ENCODE results near the gene GPHN.
"Not testable (repeated sequence)": the region's sequence is repeated elsewhere in the genome, so short reads cannot be mapped to it uniquely, and the experiment has no call there.

Gene GPHN

DNA sequence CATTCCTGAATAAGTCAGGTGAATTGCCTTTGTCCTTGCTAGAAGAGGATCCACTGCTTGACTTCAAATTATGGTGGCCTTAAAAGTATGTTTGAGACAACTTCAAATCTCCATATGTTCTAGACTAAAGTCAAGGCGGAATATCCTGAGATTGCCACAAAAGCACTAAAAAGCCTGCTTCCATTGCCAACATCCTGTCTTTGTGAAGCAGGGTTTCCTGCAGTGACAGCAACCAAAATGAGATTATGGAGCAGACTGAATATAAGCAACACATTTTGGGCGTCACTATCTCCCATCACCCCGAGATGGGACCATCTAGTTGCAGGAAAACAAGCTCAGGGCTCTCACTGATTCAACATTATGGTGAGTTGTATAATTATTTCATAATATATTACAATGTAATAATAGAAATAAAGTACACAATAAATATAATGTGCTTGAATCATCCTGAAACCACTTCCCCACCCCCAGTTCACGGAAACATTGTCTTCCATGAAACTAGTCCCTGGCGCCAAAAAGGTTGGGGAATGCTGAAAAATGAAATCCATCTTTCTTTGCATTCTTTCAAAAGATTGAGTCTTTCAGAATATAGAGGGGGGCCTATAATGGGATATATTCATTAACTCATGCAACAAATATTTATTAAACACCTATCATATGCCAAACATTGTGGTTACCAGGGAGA, 143.7 kb downstream of the GPHN start:
- DNase-seq: no peak

DNA sequence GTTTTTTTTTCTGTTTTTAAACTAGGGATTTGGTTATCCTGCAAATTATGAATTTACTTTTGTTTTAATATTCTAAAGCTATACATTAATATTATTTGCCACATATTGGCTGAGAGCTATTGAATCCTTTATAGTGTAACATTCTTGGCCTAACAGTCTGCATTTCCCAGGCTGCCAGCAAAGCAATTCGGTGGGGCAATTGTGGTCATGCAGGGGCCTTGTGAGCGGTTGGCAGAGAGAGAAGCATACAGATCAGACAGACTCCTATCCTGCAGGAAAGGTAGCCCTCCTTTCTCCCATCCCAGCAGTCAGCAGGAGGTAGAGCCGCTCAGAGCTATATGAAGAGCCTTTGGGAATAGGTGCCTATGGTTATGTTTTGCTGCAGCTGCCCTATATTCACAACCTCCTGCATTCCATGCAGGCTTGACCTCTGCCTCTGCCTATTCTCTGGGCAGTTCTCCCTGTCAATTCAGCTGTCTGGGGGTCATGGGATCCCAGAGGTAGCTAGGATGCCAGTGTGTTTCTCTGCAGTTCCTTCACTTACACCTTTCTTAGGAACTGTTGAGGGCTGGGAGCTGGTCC, 144.7 kb downstream of the GPHN start:
- peak in 10 of 58 donors; percentile 1 to 21 (median 12) for DNase-seq

DNA sequence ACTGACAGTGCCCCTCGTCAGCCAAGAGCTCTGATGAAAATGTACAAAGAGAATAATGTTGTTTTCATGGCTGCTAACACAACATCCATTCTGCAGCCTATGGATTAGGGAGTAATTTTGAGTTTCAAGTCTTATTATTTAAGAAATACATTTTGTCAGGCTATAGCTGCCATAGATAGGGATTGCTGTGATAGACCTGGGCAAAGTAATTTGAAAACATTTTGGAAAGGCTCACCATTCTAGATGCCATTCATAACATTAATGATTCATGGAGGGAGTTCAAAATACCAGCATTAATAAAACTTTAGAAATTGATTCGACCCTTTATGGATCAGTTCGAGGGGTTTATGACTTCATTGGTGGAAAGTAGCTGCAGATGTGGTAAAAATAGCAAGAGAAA, 149.8 kb downstream of the GPHN start:
- DNase-seq: no peak

DNA sequence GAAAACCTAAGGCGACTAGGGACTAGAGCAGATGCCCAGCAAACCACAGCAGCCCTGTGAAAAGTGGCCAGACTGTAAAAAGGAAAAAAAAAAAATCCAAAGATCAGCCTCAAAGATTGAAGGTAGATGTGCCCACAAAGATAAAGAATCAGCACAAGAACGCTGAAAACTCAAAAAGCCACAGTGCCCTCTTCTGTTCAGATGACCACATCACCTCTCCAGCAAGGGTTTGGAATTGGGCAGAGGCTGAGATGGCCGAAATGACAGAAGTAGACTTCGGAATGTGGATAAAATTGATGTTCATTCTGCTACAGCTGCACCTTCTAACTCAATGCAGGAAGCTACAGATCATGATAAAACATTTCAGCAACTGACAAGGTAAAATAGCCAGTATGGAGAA, 154.4 kb downstream of the GPHN start:
- DNase-seq: no peak

DNA sequence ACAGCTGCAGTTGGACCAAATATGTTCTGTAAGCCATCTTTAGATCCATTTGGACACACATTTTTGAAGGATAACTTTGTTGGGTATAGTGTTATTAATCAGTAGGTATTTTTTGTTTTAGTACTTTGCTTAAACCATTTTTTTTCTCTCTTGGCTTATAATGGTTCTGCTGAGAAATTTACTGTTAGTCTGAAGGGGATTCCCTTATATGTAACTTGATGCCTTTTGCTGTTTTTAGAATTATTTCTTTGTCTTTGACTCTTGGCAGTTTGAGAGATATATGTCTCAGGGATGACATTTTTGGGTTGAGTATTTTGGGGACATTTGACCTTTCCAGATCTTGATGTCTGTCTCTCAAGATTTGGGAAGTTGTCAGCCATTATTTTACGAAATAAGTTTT, 169.8 kb downstream of the GPHN start:
- no peak for DNase-seq

DNA sequence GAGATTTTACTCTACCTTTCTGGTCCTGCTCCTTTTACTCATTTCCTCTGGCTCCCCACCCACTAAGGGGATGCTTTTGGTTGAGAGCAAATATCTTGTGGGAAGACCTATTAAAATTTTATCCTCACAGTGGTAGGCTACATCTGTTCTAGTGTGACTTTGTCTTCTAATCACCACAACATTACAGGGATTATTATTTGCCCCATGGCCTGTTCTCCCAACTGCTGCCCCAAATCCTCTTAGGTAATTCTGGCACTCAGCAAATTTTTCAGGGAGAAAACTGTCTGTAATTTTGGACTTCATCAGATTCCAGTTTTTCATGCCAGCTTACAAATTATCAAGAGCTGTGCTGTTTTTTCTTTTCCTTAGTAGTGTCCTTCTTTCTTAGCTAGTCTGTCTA, 172.3 kb downstream of the GPHN start:
- no peak for DNase-seq

DNA sequence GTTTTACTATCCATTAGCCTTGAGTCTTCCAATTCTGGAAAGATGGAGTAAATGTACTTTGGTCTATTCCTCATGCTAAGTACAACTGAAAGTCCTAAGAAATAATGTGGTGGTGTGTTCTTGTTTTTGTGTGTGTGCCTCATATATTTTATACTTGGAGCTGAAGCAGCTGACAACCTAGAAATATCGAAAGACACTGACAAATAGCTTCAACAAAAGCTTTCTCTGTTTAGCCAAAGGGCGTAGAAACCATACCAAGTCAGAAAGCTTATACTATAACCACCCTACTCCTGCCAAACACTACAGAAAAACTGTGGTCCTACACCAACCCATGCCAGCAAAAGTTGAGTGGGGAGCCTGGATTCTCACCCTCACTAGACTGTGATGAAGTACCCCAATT, 188.4 kb downstream of the GPHN start:
- no peak for DNase-seq

DNA sequence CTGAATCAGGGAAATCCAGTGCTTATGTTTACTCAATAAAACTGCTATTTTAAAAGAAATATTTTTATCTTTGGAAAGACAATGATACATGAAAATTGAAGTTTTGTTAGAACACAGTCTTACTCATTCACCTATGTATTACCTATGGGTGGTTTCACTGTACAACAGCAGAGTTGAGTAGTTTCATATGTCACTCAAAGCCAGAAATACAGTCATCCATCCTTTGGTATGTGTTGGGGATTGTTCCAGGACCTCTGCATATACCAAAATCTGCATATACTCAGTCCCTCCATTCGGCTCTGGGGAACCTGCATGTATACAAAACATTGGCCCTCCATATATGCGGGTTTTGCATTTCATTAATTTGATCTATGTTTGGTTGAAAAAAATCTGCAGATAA, 190.6 kb downstream of the GPHN start:
- DNase-seq: no peak

DNA sequence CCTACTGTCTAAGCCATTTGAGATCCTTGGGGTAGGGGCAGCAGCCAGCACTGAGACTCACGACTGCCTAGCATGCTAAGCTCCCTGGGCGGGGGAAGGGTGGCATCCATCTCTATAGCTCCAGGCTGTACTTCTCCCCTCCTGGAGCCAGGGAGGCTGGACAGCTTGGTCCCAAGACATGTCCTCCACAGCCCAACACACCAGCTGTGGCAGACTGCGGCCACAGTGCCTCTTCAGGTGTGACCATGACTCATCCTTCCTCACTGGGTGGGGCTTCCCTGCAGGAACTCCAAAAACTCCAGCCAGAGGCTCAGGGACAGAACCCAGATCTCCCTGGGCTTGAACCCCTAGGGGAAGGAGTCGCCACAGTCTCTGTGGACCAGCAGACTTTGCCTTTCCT, 193.9 kb downstream of the GPHN start:
- no peak for DNase-seq

DNA sequence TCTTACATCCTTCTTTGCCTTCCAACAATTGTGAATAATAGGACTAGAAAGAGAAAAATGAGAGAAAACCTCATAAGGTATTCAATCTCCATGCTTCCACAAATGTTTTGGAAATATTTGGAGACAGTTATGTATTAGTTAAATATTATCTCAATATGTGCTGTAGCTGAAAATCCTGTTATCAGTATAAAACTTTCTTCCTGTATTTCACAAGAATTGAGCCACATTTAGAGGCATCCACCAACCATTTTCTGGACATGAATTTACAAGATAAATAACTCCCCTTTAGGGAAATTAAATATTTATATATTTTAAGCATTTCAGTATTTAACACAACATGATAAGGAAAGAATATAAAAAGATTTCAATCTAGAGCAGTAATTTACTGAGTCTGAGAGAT, 200.3 kb downstream of the GPHN start:
- DNase-seq: no peak

DNA sequence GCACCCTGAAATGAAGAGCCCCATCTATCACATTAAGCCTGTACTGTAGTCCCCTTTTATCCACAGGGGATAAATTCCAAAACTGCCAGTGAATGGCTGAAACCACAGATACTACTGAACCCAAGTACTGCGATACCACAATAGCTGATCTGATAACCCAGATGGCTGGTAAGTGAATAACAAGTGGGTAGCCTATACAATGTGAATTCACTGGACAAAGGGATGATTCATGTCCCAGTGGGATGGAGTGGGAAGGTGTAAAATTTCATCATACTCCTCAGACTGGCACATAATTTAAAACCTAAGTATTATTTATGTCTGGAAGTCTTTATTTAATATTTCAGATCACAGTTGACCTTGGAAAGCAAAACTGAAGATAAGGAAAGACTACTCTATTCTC, 201.3 kb downstream of the GPHN start:
- DNase-seq: peak in 1 of 58 donors; percentile 47

DNA sequence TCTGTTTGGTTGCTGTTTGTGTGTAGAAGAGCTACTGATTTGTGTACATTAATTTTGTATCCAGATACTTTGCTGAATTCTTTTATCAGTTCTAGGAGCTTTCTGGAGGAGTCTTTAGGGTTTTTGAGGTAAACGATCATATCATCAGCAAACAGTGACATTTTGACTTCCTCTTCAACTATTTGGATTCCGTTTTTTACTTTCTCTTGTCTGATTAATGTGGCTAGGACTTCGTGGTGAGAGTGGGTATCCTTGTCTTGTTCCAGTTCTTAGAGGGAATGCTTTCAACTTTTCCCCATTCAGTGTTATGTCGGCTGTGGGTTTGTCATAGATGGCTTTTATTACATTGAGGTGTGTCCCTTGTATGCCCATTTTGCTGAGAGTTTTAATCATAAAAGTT, 206.3 kb downstream of the GPHN start:
- DNase-seq: not testable (repeated sequence)

DNA sequence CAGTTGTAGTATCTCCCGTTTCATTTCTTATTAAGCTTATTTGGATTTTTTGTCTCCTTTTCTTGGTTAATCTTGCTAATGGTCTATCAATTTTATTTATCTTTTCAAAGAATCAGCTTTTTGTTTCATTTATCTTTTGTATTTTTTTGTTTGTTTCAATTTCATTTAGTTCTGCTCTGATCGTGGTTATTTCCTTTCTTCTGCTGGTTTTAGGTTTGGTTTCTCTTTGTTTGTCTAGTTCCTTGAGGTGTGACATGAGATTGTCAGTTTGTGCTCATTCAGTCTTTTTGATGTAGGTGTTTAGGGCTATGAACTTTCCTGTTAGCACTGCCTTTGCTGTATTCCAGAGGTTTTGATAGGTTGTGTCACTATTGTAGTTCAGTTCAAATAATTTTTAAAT, 207.4 kb downstream of the GPHN start:
- not testable (repeated sequence) for DNase-seq

DNA sequence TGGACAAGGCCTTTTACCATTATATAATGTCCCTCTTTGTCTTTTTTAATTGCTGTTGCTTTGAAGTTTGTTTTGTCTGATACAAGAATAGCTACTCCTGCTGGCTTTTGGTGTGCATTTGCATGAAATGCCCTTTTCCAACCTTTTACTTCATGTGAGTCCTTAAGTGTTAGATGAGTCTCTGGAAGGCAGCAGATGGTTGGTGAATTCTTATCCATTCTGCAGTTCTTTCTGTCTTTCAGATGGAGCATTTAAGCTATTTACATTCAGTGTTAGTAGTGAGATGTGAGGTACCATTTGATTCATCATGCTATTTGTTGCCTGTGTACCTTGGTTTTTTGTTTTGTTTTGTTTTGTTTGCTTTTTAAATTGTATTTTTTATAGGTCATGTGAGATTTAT, 208.3 kb downstream of the GPHN start:
- no peak for DNase-seq

DNA sequence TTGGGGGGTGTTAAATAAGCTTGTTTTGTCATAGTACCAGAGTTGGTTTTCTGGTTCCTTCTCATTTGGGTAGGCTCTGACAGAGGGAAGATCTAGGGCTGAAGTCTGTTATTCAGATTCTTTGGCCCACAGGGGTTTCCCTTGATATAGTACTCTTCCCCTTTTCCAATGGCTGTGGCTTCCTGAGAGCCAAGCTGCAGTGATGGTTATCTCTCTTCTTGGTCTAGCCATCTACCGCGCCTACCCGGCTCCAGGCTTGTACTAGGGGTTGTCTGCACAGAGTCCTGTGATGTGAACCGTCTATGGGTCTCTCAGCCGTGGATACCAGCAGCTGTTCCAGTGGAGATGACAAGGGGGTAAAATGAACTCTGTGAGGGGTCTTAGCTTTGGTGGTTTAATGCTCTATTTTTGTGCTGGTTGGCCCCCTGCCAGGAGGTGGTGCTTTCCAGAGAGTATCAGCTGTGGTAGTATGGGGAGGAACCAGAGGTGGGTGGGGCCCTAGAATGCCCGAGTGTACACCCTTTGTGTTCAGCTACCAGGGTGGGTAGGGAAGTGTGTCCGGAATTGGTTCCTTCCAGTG, 209.7 kb downstream of the GPHN start:
- DNase-seq: no peak

DNA sequence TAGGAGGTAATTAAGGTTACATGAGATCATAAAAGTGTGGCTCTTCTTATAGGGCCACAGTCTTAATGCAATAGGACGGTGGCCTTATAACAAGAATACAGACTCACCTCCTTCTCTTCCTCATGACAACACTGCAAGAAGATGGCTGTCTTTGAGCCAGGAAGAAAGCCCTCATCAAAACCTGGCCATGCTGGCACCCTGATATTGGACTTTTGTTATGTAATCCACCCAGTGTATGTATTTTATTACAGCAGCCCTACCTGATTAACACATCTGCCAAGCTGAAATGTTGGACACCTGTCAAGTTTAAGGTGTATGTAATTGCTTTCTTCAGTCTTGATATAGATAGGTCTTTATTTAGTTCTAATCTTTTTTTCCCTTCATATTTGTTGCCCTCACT, 217.0 kb downstream of the GPHN start:
- no peak for DNase-seq

DNA sequence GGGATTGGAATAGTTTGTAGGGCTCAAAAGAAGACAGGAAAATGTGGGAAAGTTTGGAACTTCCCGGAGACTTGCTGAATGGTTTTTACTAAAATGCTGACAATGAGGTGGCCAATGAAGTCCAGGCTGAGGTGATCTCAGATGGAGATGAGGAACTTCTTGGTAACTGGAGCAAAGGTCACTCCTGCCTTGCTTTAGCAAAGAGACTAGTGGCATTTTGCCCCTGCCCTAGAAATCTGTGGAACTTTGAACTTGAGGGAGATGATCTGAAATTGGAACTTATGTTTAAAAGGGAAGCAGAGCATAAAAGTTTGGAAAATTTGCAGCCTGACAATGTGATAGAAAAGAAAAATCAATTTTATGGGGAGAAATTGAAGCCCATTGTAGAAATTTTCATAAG, 223.4 kb downstream of the GPHN start:
- DNase-seq: not testable (repeated sequence)

DNA sequence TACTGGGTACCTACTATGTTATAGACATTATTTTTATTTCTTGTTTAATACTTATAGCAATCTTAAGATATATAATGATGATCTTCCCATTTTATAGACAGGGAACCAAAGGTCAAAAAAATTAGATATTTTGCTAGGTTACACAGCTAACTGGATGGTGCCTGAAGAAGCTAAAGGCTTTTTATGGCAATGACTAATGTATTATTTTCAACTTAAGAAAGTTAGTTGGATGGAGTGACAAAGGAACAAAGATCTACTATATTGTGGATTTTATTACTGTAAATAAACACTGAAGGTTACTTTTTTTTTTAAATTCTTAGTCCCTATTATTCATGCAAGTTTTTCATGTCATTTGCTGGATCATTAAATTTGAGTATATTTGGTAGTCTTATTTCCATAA, 227.9 kb downstream of the GPHN start:
- DNase-seq: no peak

DNA sequence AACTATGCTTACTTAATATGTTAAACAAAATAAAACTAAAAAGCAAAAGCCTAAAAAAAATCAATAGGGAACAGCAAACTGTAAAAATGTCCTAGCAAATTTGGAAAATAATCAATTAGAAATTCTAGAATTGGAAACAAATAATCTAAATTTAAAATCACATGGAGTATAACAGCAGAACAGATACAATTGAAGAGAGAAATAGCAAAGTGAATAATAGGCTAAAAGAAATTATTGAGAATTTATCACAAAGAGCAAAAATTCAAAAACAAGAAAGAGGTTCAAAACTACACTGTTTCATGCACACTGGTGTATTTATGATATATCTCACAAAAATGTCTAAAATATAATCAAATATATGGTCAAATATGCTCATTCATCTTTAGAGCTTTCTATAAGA, 231.9 kb downstream of the GPHN start:
- DNase-seq: no peak

DNA sequence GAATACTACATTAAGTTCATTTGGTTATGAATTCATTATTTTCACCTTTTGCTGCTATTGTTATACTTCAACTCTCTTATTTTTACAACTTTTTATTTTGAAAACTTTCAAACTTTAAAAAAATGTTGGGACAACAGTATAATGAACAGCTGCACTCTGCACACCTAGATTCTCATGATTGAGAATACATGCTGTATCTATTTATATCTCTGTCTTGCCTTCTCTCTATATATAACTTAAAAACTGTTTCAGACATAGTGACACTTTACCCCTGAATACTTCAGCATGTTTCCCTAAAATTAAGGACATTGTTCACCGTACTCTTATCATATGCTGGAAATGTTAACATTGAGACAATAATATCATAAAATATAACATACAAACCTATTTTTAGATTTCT, 237.1 kb downstream of the GPHN start:
- no peak for DNase-seq

DNA sequence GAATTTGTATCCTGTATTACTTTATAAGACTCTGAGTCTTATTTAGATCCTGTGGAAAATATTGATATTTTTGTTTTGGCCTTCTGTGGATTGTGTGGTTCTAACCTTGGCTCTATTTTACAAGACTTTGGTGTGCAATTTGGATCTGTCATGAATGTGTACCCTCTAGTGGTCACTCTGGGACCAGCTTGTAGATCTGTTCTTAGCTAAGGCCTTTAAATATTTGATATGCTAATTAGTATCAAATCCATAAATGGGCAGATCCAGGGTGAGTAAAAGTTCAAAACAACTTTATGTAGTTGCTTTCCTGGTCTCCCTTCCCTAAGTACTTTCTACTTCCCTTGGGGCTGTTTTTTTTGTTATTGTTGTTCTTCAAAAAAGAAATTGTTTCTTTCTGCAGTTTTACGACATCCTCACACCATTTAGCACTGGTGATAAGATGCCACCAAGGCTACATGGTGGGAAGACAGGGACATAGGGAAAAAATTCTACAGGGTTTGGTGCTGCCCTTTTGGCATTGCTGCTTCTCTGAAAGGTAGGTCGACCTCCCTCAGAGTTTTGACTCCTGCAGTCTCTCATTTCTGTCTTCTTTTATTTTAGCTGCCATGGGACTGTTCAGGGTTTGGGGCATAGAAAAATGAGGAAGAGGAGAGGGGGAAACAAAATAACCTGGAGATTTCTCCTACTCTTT, 238.5 kb downstream of the GPHN start:
- peak in 3 of 58 donors; percentile 2 to 11 (median 2) for DNase-seq

DNA sequence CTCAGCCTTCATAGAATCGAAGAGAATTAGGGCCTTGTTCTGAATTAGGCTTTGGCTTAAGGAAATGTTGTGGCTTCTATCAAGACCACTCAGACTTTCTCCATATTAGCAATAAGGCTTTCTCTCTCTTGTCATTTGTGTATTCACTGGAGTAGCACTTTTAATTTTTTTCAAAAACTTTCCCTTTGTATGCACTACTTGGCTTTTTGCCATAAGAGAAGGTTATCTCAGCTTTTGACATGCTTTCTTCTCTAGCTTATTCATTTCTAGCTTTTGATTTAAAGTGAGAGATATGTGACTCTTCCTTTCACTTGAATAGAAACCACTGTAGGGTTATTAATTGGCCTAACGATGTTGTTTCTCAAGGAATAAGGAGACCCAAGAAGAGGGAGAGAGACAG, 244.2 kb downstream of the GPHN start:
- no peak for DNase-seq
